Measurements from ENCODE around the gene RPH3AL. TPM values are rescaled to one million over a fixed set of nuclear protein-coding genes. Genes with fewer than 3 reads are reported as not detected.

RPH3AL gene
- total RNA-seq, 1 experiment from 2014 or later, result 3.0 TPM

GRCh38 chr17:247767-248166 lies 104.8 kb downstream of the RPH3AL start:
- Histone ChIP-seq H3K9ac (ENCODE audit: extremely low read depth, insufficient read length, low read length) (no peak overlapping the region), H3K4me1 (ENCODE audit: insufficient read depth, low read length) (no peaks in the 10 kb centered on the region), H3K18ac (ENCODE audit: insufficient read length, low read depth, low read length) (no peak overlapping the region), H3K23me2 (ENCODE audit: insufficient read length, low read depth, low read length, poor library complexity, severe bottlenecking) (peaks cover 3% of the 10 kb centered on the region), H2BK15ac (ENCODE audit: low read depth, low read length) (no peak overlapping the region), H2BK12ac (ENCODE audit: insufficient read length, low read depth, low read length) (no peak overlapping the region), H2AFZ (ENCODE audit: low read length) (no peak overlapping the region), H3K23ac (ENCODE audit: insufficient read length, low read depth, low read length) (no peak overlapping the region), H3K56ac (ENCODE audit: insufficient read length, low read depth, low read length) (no peak overlapping the region), H3K27me3 (ENCODE audit: insufficient read depth, low read length) (no peaks in the 10 kb centered on the region), H3K79me1 (ENCODE audit: insufficient read depth, low read depth, low read length, poor library complexity, severe bottlenecking) (no peaks in the 10 kb centered on the region), H3T11ph (ENCODE audit: low read length) (no peak overlapping the region), H3K4me2 (ENCODE audit: insufficient read depth, insufficient read length, low read length) (no peak overlapping the region), H4K5ac (ENCODE audit: insufficient read length, low read depth, low read length) (no peak overlapping the region), H4K91ac (ENCODE audit: insufficient read length, low read depth, low read length) (no peak overlapping the region), H4K20me1 (ENCODE audit: control insufficient read depth, insufficient read depth, insufficient read length) (no peaks in the 10 kb centered on the region), H2BK20ac (ENCODE audit: low read depth, low read length, poor library complexity, severe bottlenecking) (no peak overlapping the region), H3K14ac (ENCODE audit: insufficient read depth, low read length) (no peak overlapping the region), H4K8ac (replicated peaks; ENCODE audit: insufficient read length, low read depth, low read length) (no peak overlapping the region), H3K4ac (ENCODE audit: low read depth, low read length) (no peak overlapping the region), H2AK5ac (ENCODE audit: insufficient read length, low read length) (no peak overlapping the region), H3K79me2 (ENCODE audit: insufficient read depth, low read length) (no peaks in the 10 kb centered on the region), H3K27ac (ENCODE audit: insufficient read length, low read depth, low read length) (no peak overlapping the region), H3K9me3 (ENCODE audit: control insufficient read depth, low read depth, low read length) (no peaks in the 10 kb centered on the region), H2BK120ac (ENCODE audit: low read depth, low read length, poor library complexity, severe bottlenecking) (no peak overlapping the region), H2BK5ac (ENCODE audit: insufficient read length, low read length) (no peak overlapping the region)
- peaks cover 4% of the 10 kb centered on the region in 2 experiments; a peak in 2 of 5 replicates for H3K9me3 Mint-ChIP-seq
- peak overlapping the region in 2 of 3 experiments; percentile 64 to 88; a peak in 4 of 7 replicates for H3K27ac Mint-ChIP-seq
- H3K27me3 Mint-ChIP-seq (ENCODE audit: low read depth), result peaks cover 10% of the 10 kb centered on the region
- no CpG with 5 or more reads among the region's 8 CpGs for WGBS (ENCODE audit: extremely low coverage, insufficient read length, low lambda C conversion rate)
- no peak for TF ChIP-seq CTCF (conservative IDR thresholded peaks at IDR 0.05)
- no peak overlapping the region for H3K4me3 Mint-ChIP-seq
- H3K4me1 Mint-ChIP-seq, result no peaks in the 10 kb centered on the region
- H3K36me3 Mint-ChIP-seq (ENCODE audit: insufficient read depth in 1 of 3, low read depth in 3 of 3), result no peaks in the 10 kb centered on the region; a peak in 3 of 7 replicates
- DNase-seq, result no peak

Measured in H9 (cell line).